ENCODE data around the gene ANTXR1.

Gene ANTXR1

GRCh38 chr2:69279931-69280681 lies 267.1 kb downstream of the ANTXR1 start:
- DNase-seq (ENCODE audit: low spot score) = no peak

- DNase-seq (ENCODE audit: low spot score) = no peak
These were observed 267.9 kb downstream of the ANTXR1 start for GRCh38 chr2:69280796-69281412.

- DNase-seq (ENCODE audit: low spot score) = no peak
These were observed 272.5 kb downstream of the ANTXR1 start for GRCh38 chr2:69285379-69285894.

GRCh38 chr2:69287544-69287943 lies 274.6 kb downstream of the ANTXR1 start:
- DNase-seq (ENCODE audit: low spot score) = no peak

GRCh38 chr2:69288429-69288828 lies 275.4 kb downstream of the ANTXR1 start:
- no peak for DNase-seq (ENCODE audit: low spot score)

- peak; percentile 11 for DNase-seq (ENCODE audit: low spot score)
These were observed 278.1 kb downstream of the ANTXR1 start for GRCh38 chr2:69291004-69291650.

GRCh38 chr2:69291721-69292120 lies 278.7 kb downstream of the ANTXR1 start:
- DNase-seq (ENCODE audit: low spot score) = no peak

- DNase-seq (ENCODE audit: low spot score) = no peak
These were observed 279.3 kb downstream of the ANTXR1 start for GRCh38 chr2:69292256-69292655.

GRCh38 chr2:69296421-69296820 lies 283.4 kb downstream of the ANTXR1 start:
- no peak for DNase-seq (ENCODE audit: low spot score)

GRCh38 chr2:69297216-69297615 lies 284.2 kb downstream of the ANTXR1 start:
- DNase-seq (ENCODE audit: low spot score) = no peak

- no peak for DNase-seq (ENCODE audit: low spot score)
These were observed 285.3 kb downstream of the ANTXR1 start for GRCh38 chr2:69298261-69298660.

GRCh38 chr2:69298862-69299261 lies 285.9 kb downstream of the ANTXR1 start:
- DNase-seq (ENCODE audit: low spot score) = no peak

All from cerebellar cortex (tissue), 1 donor.